ENCODE results near the gene NFATC1. TPM values are rescaled to one million over a fixed set of nuclear protein-coding genes. Genes with fewer than 3 reads are reported as not detected.

NFATC1 gene
- total RNA-seq, 6 donors from 2014 or later = 13.6 to 39.5 (median 20.3) TPM

DNA sequence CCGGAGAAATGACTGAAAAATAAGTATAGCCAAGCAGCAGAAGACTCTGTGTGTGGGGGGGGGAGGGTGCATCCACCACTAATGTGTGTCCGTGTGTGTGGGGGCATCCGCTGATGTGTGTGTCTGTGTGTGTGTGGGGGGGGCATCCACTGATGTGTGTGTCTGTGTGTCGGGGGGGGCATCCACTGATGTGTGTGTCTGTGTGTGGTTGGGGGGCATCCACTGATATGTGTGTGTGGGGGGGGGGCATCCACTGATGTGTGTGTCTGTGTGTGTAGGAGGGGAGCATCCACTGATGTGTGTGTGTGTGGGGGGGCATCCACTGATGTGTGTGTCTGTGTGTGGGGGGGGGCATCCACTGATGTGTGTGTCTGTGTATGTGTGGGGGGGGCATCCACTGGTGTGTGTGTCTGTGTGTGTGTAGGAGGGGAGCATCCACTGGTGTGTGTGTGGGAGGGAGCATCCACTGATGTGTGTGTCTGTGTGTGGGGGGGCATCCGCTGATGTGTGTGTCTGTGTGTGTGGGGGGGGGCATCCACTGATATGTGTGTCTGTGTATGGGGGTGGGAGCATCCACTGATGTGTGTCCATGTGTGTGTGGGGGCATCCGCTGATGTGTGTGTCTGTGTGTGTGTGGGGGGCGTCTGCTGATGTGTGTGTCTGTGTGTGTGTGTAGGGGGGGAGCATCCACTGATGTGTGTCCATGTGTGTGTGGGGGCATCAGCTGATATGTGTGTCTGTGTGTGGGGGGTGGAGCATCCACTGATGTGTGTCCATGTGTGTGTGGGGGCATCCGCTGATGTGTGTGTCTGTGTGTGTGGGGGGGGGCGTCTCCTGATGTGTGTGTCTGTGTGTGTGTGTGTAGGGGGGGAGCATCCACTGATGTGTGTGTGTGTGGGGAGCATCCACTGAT is 125.0 kb downstream of the NFATC1 start:
- Histone ChIP-seq H3K9me3 (no peaks in the 10 kb centered on the region), H3K36me3 (no peaks in the 10 kb centered on the region), H3K27me3 (no peaks in the 10 kb centered on the region), H3K27ac (no peak overlapping the region), H3K4me1 (peaks cover 5 to 28% (median 12%) of the 10 kb centered on the region in 4 donors), H3K4me3 (no peak overlapping the region)
- 71 to 72% methylated on average over 7 to 8 of the region's 9 CpGs for WGBS, 2 donors
- DNase-seq (no peak), ATAC-seq (ENCODE audit: low FRiP score in 2 of 2) (no peak)
- no peak for TF ChIP-seq POLR2A (IDR thresholded peaks at IDR 0.05)
- TF ChIP-seq, protein P1, sequence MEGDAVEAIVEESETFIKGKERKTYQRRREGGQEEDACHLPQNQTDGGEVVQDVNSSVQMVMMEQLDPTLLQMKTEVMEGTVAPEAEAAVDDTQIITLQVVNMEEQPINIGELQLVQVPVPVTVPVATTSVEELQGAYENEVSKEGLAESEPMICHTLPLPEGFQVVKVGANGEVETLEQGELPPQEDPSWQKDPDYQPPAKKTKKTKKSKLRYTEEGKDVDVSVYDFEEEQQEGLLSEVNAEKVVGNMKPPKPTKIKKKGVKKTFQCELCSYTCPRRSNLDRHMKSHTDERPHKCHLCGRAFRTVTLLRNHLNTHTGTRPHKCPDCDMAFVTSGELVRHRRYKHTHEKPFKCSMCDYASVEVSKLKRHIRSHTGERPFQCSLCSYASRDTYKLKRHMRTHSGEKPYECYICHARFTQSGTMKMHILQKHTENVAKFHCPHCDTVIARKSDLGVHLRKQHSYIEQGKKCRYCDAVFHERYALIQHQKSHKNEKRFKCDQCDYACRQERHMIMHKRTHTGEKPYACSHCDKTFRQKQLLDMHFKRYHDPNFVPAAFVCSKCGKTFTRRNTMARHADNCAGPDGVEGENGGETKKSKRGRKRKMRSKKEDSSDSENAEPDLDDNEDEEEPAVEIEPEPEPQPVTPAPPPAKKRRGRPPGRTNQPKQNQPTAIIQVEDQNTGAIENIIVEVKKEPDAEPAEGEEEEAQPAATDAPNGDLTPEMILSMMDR (IDR thresholded peaks at IDR 0.05) = no peak
- TF ChIP-seq EP300 (IDR thresholded peaks at IDR 0.05) = no peak
- TF ChIP-seq POLR2AphosphoS5 (IDR thresholded peaks at IDR 0.05) = no peak

DNA sequence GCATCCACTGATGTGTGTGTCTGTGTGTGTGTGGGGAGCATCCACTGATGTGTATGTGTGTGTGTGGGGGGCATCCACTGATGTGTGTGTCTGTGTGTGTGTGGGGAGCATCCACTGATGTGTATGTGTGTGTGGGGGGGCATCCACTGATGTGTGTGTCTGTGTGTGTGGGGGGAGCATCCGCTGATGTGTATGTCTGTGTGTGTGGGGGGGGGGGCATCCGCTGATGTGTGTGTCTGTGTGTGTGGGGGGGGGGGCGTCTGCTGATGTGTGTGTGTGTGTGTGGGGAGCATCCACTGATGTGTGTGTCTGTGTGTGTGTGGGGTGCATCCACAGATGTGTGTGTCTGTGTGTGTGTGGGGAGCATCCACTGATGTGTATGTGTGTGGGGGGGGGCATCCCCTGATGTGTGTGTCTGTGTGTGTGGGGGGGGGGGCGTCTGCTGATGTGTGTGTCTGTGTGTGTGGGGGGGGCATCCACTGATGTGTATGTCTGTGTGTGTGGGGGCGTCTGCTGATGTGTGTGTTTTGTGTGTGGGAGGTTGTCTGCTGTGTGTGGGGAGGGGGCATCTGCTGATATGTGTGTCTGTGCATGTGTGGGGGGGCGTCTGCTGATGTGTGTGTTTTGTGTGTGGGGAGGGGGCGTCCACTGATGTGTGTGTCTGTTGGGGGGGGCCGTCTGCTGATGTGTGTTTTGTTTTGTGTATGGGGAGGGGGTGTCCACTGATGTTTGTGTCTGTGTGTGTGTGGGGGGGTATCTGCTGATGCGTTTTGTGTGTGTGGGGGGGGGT is 125.9 kb downstream of the NFATC1 start:
- ATAC-seq (ENCODE audit: low FRiP score in 2 of 2) (no peak), DNase-seq (no peak)
- Histone ChIP-seq H3K27me3 (no peaks in the 10 kb centered on the region), H3K27ac (no peak overlapping the region), H3K4me3 (no peak overlapping the region), H3K9me3 (no peaks in the 10 kb centered on the region), H3K36me3 (no peaks in the 10 kb centered on the region), H3K4me1 (peaks cover 12 to 37% (median 20%) of the 10 kb centered on the region in 4 donors)
- 82 to 83% methylated on average over 2 to 7 of the region's 9 CpGs for WGBS, 2 donors
- no peak for TF ChIP-seq EP300 (IDR thresholded peaks at IDR 0.05)
- no peak for TF ChIP-seq POLR2A (IDR thresholded peaks at IDR 0.05)
- TF ChIP-seq, protein P1 (IDR thresholded peaks at IDR 0.05) = no peak
- TF ChIP-seq POLR2AphosphoS5 (IDR thresholded peaks at IDR 0.05) = no peak

DNA sequence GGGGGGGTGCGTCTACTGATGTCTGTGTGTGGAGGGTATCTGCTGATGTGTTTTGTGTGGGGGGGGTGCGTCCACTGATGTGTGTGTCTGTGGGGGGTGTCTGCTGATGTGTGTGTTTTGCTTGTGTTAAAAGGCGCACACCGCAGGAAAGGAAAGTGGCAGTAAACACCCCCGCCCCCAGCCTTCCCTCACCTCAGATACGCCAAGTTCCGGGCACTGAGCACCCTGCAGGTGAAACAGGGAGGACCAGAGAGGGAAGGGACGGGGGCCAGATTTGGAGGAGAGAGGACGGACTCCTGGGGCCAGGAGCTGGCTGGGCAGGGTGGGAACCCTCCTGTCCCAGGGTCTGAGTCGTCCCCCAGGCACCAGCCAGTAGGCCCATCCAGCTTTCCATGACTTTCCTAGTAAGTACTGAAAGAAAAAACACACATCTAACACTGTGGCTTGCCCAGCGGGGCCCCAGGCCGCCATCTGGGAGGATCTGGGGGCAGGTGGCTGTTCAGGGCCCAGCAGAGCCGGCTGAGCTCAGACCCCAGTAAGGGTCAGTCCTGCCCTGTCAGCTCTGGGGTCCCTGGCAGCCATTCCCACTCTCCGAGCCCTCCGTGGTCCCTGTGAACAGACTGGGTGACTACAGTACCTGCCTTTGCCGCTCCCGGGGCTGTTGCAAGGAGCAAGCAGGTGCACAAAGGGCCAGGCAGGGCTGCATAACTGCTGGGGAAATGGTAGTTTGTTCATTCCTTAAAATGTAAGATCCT is 126.9 kb downstream of the NFATC1 start:
- Histone ChIP-seq H3K36me3 (peaks cover 0 to 2% (median under 1%) of the 10 kb centered on the region in 4 donors), H3K4me3 (no peak overlapping the region), H3K27ac (peak overlapping the region in 2 of 4 donors; percentile 12 to 57), H3K27me3 (no peaks in the 10 kb centered on the region), H3K9me3 (no peaks in the 10 kb centered on the region), H3K4me1 (peaks cover 12 to 29% (median 20%) of the 10 kb centered on the region in 4 donors)
- no peak for ATAC-seq (ENCODE audit: low FRiP score in 2 of 2)
- WGBS, 2 donors = 83 to 87% methylated on average over 14 to 17 of the region's 17 CpGs
- TF ChIP-seq, protein P1 (IDR thresholded peaks at IDR 0.05) = no peak
- no peak for TF ChIP-seq EP300 (IDR thresholded peaks at IDR 0.05)
- no peak for TF ChIP-seq POLR2AphosphoS5 (IDR thresholded peaks at IDR 0.05)
- TF ChIP-seq POLR2A (IDR thresholded peaks at IDR 0.05) = no peak
- DNase-seq = no peak

DNA sequence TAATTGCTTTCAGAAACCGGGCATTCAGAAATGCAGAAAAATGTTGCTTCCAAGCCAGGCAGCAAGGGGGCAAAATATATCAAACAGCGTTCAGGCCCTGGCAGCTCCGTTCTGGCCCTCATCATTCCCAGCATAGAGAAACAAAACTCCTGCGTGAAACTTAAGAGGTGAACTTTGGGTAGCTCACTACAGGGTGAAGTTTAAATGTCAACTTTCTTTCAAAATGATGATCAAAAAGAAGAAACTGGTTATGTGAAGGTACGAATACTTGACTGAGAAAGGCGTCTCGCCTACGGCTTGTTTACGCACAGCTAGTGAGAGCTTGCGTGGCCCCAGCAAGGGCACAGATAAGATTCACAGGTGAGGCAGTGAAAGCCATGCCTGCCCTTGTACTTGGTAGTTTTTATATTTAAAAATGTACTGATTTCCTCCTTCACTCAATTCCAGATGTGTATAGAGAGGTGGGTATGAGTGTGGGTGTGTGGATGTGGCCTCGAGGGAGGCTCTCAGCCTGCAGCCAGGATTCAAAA is 127.5 kb downstream of the NFATC1 start:
- WGBS, 2 donors = 77 to 84% methylated on average over 11 of the region's 11 CpGs
- peaks cover 12 to 23% (median 19%) of the 10 kb centered on the region in 4 donors for H3K4me1 ChIP-seq
- H3K4me3 ChIP-seq = no peak overlapping the region
- TF ChIP-seq POLR2AphosphoS5 (IDR thresholded peaks at IDR 0.05) = no peak
- no peak for TF ChIP-seq POLR2A (IDR thresholded peaks at IDR 0.05)
- TF ChIP-seq EP300 (IDR thresholded peaks at IDR 0.05) = no peak
- TF ChIP-seq, protein P1 (IDR thresholded peaks at IDR 0.05) = no peak
- ATAC-seq (ENCODE audit: low FRiP score in 2 of 2) (no peak), DNase-seq (no peak)
- H3K27me3 ChIP-seq = no peaks in the 10 kb centered on the region
- H3K36me3 ChIP-seq = peaks cover 0 to 9% (median 4%) of the 10 kb centered on the region in 4 donors
- peak overlapping the region in 2 of 4 donors; percentile 5 to 57 for H3K27ac ChIP-seq
- no peaks in the 10 kb centered on the region for H3K9me3 ChIP-seq
